GM21515 (cell line): ENCODE measurements around the gene SYT1.
"Not testable (repeated sequence)": the region's sequence is repeated elsewhere in the genome, so short reads cannot be mapped to it uniquely, and the experiment has no call there.

ENCODE experiments used
- ATAC-seq: cut with Tn5 transposase; IDR thresholded peaks from one replicate; pipeline ENCODE4 v1.9.1; 2021; ENCODE audit not compliant: unreplicated experiment

Gene SYT1

DNA sequence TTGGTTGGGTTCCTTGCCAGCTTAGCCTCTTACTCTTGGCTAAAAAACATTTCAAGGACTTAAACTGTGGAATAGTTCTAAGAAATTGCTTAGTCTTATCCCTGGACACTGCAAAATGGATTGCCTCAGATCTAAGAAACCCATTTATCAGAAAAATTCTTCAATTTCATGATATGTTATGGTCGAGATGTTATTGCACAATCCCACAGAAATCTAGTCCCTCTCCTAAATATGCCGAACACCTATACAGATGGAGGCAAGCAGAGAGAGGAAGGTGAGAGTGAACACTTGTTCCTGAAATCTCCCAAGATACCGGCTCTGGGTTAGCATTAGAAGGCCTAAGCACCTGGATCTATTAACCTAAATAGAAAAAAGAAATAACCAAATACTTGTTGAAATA lies 559.0 kb downstream of the SYT1 start:
- no peak for ATAC-seq

DNA sequence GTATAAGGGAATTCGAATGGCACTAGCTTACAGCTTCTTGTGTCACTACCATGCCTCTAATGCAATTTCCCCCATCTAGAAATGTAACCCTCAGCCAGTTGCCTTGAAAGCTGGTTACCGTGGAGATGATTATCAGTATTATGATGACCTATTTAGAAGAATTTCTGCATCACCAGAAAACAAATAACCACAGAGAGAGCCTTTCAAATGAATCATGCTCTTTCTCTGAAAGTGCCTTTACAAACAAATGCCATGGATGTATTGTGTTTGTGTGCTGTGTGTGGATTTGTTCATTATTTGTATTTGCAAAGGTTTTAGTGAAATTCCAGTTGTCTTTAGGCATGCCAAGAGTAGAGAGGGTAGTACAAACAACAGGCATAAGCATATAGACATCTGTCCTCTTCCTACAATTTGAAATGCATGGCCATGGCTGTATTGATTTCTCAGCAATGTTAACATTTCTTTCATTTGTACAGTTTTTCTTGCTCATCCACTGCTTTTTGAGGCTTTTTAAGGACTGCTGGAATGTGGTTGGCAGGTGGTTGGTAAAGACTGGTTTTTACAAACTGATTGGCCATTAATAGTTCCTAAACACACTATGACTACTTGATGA lies 559.6 kb downstream of the SYT1 start:
- no peak for ATAC-seq

DNA sequence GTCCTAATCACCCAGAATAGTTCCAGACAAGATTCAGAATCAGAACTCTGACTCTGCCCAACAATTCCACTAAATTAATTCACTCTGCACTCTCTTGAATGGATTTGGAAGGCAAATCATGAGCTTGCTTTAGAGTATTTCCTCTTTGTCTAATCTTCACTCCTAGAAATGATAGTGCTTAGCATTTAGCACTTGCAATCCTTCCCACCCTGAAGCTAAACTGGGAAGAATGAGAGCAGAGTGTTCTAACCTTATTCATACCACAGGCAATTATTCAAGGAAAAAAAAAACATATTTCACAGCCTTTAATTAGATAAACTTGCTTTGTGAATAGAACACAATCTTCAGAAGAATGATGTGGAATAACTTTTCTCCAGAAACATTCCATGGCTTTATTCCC lies 561.5 kb downstream of the SYT1 start:
- ATAC-seq = no peak

DNA sequence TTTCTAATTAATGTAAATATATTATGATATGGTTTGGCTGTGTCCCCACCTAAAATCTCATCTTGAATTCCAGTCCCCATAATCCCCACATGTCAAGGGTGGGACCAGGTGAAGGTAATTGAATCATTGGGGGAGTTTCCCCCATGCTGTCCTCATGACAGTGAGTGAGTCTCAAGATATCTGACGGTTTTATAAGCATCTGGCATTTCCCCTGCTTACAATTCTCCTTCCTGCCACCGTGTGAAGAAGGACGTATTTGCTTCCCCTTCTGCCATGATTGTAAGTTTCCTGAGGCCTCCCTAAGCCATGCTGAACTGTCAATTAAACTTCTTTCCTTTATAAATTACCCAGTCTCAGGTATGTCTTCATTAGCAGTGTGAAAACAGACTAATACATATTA lies 562.2 kb downstream of the SYT1 start:
- ATAC-seq = not testable (repeated sequence)

DNA sequence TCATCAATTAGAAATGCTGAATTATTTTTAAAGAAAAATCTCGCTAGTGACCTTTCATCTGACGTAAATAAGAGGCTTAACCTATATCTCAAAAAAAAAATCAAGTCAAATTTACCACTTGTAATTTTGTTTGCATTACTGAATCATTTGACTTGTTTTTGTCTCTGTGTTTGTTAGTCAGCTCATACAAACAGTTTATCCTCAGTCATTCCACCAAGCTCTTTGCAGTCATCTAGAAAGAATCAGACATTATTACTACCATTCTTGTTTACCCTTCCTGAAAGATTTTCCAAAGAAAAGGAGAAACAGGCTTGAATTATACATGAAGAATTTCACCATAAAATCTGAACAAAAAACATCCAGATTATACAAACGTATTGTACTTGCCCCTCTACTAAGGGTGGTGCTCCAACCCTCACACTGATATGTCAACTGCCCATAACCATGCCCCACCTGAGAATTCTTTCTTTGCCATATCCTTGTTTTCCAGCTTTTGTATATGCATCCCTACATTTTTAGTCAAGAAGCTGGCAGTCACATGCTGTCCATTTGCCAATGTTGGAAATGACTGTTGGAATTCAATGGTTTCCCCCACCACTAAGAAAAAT lies 569.0 kb downstream of the SYT1 start:
- no peak for ATAC-seq

DNA sequence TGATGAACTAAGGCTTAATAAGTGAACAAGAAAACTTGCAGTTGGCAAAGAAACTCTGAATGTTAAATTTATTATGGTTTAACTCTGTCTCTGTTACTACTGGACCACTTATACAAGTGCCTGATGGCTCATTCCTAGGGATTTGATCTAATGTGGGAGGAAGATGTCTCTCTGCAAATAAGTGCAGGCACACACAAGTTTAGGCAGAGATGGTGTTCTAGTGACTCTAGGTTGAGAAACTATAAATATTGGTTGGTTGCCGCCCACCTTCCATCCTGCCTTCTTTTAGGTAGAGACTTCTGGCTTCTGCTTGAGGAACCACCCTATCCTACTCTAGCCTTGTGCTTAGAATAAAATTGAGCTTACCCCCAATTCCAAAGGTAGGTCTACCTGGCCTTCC lies 570.0 kb downstream of the SYT1 start:
- ATAC-seq = no peak

DNA sequence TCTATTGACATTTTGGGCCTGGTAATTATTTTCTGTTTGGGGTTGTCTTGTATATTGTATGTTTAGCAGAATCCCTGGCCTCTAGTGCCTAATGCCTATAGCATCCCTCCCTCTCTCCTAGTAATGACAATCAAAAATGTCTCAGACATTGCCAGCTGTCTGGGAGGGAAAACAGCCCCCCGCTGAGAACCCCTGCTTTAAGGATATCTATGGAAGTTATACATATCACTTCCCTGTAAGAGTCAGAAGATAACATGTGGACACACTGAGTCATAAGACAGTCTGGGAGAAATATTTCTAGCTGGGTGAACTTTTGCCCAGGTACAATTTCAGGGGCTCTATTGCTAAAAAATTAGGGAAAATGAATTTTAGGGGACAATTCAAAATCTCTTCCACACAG lies 571.2 kb downstream of the SYT1 start:
- ATAC-seq = no peak

DNA sequence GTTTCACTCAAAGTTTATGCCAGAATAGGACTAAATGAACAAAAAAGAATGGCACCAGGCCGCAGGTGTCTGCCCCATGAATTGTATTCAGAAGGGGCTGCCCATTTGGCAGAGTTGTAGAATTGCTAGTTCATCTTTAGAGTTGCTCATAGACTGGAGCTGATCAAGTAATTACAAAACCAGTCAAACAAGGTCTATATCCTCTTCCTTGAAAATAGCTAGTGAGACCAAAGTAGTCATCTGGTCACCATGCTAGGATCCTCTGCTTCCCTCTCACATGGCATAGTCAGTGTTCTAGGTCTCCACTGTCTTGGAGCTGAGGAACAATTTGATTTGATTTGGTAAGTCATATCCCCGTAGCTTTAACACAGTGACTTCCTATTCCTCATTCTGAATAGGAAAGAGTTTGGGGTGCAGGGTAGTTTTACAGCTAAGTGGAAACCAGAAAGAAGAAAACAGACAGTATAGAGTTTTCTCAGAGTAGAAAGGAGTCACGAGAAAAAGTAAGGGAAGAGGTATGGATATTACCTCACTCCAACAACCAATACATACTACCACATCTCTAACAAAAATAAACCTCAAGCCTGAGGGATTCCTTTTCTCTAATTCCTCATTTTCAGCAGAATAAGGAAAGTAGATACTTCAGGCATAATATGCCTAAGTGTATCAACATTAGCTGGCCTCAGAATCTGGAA lies 574.1 kb downstream of the SYT1 start:
- no peak for ATAC-seq

DNA sequence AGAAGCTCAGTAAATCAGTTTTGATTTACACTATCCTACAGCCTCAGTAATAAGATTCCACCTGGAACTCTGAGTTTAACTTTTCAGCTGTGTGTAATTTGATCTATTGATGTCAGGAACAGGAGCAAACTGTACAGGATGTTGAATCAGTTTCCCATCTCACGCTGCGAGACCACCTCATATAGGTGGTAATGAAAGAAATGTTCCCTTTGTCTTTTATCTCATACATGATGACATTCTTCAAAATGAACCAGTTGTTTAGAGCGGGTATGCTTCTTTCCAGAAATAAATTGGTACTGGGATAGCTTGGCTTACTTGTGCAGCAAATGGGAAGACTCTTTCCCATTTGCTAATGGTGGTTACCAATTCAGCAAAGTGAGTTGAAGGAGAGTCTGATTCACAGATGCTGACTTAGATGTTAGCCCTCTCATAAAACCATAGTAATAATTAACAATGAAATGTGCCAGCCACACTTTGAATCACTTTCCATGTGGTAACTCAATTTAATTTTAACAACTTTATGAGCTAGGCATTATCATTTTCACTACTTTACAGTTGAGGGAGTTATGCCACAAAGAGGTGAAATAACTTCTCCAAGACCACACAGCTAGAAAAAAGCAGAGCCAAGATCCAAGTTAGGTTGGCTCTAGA lies 574.7 kb downstream of the SYT1 start:
- ATAC-seq = no peak

DNA sequence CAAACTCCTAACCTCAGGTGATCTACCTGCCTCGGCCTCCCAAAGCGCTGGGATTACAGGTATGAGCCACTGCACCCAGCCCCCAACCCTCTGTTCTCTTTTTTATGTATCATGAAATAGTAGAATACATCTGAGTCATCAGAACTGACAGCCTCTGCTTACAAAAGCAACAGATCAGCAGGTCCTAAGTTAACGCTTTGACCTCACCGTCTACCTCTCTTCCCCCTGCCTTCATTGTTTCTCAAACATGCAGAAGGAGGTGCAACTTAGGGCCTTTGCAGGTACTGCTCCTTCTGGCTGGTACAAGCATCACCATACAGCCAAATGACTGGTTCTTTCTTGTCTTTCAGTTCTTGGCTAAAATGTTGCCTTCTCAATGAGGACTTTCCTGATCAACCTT lies 577.0 kb downstream of the SYT1 start:
- no peak for ATAC-seq

DNA sequence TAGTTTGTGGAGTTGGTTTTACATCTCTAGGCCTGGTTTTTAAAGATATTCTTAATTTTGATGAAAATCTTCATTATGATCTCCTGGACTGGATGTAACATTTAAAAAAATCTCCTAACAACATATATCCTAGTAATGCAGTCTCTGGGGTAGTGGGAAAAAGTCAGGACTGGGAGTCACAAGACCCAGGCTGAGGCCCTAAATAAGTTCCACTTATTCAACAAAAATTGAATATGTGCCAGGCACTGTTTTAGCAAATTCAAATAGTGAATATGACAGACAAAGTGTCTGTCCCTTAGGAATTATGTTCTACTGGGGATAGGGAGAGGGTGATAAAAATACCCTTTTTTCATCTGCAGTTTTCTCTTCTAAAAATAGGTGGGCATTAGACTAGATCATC lies 577.8 kb downstream of the SYT1 start:
- ATAC-seq = no peak

DNA sequence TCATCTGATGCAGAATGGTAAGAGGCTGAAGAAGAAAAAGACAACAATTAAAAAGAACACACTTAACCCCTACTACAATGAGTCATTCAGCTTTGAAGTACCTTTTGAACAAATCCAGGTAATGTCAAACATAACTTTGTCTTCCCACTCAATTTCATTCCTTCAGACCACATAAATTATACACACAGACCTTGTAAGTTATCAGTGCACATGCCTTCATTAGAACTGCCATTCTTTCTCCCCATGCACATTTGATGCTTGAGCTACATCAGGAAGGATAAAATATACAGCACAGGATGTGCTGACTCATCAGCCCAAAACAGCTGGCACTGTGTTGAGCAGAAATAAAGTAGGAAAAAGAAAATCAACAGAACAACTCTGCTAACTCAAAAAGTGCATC lies 579.5 kb downstream of the SYT1 start:
- no peak for ATAC-seq

DNA sequence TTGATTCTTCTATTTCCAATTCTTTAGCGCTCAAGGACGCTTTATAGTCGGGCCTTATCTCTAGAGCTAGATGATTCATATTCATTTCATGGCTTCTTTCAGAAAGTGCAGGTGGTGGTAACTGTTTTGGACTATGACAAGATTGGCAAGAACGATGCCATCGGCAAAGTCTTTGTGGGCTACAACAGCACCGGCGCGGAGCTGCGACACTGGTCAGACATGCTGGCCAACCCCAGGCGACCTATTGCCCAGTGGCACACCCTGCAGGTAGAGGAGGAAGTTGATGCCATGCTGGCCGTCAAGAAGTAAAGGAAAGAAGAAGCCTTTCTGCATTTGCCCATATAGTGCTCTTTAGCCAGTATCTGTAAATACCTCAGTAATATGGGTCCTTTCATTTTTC lies 584.2 kb downstream of the SYT1 start:
- ATAC-seq = no peak

DNA sequence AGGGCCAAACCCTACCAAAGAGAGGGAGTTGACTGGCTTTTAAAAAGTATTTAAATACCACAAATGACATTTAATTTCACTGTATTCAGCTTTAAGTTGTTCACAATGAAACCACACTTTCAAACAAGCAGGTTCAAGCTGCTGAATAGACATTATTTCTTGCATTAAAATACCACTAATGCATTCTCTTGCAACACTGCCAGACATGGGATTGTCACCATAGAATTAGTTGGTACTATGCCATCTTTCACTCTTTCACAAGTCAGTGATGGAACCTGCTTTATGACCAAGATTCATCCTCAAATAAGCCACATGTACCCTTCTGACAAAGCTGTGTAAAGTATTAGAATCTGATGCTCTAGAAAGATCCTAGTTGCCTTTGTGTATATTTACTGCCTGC lies 586.8 kb downstream of the SYT1 start:
- no peak for ATAC-seq

DNA sequence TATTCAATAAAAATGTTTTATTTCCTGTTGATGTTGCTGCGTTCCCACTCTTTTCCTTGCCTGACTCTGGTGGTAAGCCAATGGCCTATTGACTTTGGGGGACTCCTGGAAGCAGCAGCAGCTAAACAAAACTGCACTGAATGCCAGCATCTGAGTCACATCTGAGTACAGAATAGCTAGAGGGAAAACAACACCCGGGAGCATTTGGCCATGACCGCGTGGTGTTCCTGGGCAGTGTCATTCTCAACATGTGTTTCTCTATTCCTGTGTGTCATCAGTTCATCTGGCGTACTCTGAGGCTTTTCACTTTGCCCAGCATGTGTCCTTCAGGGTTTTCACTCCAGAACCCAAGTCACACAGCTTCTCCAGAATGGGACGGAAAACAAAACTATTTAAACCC lies 587.4 kb downstream of the SYT1 start:
- ATAC-seq = no peak

DNA sequence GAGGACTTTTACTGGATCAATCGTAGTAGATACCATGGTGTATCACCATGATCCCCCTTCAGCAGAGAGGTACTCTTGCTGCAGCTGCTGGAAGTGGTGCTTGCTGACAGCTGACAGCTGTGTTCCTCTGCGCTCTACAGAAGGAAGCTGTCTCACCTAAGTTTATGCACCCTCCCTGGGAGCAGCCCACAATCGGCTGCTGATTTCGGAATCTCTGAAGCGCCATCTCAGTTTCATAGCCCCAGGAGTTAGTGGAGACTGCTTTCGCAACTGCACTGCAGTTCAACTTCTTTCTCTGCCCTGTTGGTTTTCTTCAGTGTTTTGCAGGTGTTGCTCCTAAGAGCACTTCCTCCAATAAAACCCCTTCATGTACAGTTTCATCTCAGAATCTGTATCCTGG lies 588.3 kb downstream of the SYT1 start:
- ATAC-seq = no peak

DNA sequence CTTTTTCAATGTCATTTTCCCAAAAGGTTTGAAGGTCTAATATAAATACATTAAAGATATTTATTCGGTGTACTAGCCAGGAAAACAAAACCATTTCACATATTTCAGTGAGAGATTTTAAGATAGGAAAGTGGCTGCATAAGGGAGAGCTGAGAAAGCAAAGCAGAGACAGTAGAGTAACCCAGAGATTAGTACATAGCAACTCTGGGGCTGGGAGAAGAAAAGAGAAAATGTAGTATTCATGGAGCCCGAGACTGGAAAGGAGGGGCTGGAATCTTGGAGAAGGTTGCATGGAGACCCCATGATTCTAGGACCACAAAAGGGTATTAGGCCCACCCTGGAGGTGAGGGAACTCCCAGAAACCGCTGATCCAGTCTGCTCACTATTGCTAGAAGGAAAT lies 589.2 kb downstream of the SYT1 start:
- no peak for ATAC-seq

DNA sequence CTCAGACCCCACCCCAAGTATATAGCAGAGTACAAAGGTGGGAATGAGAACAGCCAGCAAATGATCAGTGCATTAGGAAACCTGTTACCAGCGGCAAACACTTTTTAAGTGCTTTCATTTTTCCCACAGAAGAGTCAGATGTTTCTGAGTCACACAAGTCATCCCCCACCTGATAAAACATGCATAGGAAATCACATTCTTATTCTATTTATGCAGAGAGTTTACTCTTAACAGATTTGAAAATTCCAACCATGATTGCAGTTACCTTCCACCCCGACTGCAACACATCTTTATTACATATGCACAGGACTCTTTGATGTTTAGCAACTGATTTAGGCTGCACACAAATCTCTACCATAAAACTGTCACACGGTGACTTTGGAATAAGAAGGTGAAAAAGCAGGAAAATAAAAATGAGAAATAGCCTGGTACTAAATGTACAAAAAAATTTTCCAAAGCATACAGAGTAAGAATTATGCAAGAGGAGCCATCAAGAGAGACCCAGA lies 589.8 kb downstream of the SYT1 start:
- ATAC-seq = no peak

DNA sequence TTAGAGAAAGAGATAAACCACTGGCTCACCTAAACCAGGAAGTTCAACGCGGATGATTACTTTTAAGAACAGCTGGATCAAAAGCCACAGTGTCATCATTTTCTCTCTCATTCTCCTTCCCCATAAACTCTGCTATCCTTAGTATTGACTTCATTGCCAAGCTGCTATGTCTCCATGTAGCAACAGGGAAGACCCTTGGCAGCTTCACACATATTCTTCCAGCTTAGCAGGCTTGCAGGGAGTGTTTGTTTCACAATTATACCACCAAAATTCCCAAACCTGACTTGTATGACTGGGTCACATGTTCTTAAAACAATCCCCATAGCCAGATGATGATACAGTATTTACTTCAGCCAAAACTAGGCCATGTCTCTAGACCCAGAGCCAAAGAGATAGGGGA lies 590.7 kb downstream of the SYT1 start:
- no peak for ATAC-seq

DNA sequence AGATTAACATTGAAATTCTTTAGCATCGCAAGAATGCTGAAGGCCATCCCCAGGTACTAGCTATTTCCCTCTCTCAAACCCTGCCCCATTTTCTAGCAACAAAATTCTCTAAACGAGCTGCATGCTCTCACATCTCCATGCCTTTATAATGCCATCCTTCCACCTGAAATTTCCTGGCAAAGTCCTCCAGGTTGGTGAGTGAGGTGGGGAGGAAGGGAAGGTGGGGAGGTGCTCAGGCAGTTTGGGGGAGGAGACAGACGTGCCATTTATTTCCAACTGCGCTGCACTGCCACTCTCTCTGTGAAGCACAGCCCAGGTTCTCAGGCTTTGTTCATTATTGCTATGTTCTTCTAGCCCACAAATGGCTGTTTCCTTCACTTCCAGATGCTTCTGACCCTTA lies 617.7 kb downstream of the SYT1 start:
- no peak for ATAC-seq

DNA sequence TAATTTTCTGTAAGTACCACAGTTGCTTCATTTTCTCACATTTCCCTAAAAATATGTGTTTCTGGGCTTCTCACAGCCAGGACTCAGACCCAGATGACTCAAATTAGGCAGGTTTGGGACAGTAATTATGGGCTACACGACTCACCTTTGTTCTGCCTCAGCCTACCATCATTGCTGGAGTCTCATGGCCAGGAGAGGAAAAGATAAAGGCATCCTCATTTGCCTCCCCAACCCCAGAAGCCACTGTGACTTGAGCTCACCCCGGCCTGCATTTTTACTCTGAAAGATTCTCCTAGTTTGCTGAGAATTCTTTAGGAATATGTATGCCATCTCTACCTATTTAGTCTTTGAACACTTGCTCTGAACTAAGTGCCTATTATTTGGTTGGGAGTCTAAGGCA lies 618.3 kb downstream of the SYT1 start:
- ATAC-seq = no peak

DNA sequence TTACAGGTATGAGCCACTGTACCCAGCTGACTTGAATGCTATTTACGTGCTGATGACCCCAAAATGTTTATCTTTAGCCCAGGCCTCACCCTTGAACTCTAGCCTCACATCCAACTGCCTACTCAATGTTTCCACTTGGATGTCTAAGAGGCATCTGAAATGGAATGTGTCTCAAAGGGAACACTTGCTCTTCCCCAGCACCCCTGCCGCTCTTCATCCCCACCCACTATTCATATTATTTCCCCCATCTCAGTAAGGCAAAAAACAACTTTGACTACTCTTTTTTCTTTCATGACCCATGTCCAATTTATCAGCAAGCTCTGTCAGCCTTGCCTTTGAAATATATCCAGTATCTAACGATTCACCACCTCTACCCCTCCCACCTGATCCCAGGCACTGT lies 621.6 kb downstream of the SYT1 start:
- no peak for ATAC-seq
